ENCODE measurements around the gene LLPH. TPM values are rescaled to one million over a fixed set of nuclear protein-coding genes. Genes with fewer than 3 reads are reported as not detected.
A peak's percentile ranks its signal among the peaks of the same experiment; 100 is the strongest.

The LLPH gene
- total and polyA plus RNA-seq, 2 of the 13 experiments (the other 11 are each of a cell fraction or from before 2014, with no cell fraction given) = 4.2 to 25.6 TPM

DNA sequence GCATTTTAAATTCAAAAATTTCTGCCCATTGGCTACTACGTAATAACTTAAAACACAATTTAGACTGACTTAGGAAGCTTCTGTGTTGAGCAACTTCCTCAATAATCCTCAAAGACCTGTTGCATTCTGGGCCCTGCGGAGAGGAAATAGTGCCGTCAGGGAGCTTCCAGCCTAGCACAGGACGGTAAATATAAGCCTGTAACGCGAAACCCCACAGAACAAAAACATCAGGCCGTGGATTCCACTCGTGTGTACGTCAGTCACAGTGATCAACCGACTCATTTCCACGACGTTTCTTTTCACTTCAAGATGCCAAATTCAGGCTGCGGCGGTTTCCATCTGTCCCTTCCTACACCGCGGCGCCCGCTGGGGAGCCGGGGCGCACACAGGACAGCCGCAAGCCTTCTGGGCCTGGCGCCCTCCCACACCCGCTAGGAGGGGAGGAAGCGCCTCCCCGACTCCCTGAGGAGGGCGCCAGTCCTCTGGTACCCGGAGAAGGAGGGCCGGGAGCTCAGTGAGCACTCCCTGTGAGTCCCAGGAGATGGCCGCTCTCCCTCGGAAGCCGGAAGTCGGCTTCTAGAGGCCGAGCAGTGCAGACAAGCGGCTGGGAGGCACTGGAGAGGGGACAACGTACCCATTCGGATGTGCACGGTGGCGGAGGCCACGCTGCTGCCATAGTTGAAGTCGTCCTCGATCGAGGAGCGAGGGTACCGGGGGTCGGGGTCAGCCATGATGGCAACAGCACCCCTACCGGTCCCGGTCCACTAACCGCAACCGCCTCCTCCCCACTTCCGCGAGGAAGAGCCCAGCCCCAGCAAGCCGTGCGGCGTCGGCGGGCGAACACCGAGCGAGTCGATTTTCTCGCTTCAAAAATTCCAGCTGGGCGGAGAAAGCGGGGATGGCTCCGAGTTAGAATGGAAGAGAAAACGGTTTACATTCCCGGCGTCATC is 38.9 kb upstream of the LLPH start, which contains the start of gene TMBIM4 (continued):
- TF ChIP-seq FOXP1 (IDR thresholded peaks at IDR 0.05) = no peak
- TF ChIP-seq FOXP1 (CRISPR knock-in tag; IDR thresholded peaks at IDR 0.05) = no peak
- TF ChIP-seq HDAC1 (CRISPR knock-in tag; IDR thresholded peaks at IDR 0.05) = peak; percentile 64
- peak; percentile 85 for TF ChIP-seq IRF2 (CRISPR knock-in tag; IDR thresholded peaks at IDR 0.05)
- TF ChIP-seq, protein P1, sequence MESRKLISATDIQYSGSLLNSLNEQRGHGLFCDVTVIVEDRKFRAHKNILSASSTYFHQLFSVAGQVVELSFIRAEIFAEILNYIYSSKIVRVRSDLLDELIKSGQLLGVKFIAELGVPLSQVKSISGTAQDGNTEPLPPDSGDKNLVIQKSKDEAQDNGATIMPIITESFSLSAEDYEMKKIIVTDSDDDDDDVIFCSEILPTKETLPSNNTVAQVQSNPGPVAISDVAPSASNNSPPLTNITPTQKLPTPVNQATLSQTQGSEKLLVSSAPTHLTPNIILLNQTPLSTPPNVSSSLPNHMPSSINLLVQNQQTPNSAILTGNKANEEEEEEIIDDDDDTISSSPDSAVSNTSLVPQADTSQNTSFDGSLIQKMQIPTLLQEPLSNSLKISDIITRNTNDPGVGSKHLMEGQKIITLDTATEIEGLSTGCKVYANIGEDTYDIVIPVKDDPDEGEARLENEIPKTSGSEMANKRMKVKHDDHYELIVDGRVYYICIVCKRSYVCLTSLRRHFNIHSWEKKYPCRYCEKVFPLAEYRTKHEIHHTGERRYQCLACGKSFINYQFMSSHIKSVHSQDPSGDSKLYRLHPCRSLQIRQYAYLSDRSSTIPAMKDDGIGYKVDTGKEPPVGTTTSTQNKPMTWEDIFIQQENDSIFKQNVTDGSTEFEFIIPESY (CRISPR knock-in tag; IDR thresholded peaks at IDR 0.05) = peak; percentile 27; the same call in 1 of the 2 replicates
- TF ChIP-seq ZFP82 (CRISPR knock-in tag; IDR thresholded peaks at IDR 0.05; ENCODE audit: borderline replicate concordance) = no peak; the same call in 1 of the 2 replicates
- TF ChIP-seq, protein P2, sequence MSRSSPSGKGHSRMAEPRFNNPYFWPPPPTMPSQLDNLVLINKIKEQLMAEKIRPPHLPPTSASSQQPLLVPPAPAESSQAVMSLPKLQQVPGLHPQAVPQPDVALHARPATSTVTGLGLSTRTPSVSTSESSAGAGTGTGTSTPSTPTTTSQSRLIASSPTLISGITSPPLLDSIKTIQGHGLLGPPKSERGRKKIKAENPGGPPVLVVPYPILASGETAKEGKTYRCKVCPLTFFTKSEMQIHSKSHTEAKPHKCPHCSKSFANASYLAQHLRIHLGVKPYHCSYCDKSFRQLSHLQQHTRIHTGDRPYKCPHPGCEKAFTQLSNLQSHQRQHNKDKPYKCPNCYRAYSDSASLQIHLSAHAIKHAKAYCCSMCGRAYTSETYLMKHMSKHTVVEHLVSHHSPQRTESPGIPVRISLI (CRISPR knock-in tag; IDR thresholded peaks at IDR 0.05; ENCODE audit: borderline replicate concordance) = peak; percentile 65; the same call in 1 of the 2 replicates
- TF ChIP-seq TARDBP (CRISPR knock-in tag; IDR thresholded peaks at IDR 0.05) = peak; percentile 20
- TF ChIP-seq GABPA (IDR thresholded peaks at IDR 0.05; ENCODE audit: low read depth, low read length) = peak; percentile 61
- peak; percentile 86 for TF ChIP-seq GABPA (CRISPR knock-in tag; IDR thresholded peaks at IDR 0.05; ENCODE audit: low read depth)
- TF ChIP-seq, protein P3, sequence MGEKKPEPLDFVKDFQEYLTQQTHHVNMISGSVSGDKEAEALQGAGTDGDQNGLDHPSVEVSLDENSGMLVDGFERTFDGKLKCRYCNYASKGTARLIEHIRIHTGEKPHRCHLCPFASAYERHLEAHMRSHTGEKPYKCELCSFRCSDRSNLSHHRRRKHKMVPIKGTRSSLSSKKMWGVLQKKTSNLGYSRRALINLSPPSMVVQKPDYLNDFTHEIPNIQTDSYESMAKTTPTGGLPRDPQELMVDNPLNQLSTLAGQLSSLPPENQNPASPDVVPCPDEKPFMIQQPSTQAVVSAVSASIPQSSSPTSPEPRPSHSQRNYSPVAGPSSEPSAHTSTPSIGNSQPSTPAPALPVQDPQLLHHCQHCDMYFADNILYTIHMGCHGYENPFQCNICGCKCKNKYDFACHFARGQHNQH (CRISPR knock-in tag; IDR thresholded peaks at IDR 0.05) = 0 out of 2 replicates have a peak, but pooled peaks have one; percentile 60
- no peak for TF ChIP-seq ZNF816 (CRISPR knock-in tag; IDR thresholded peaks at IDR 0.05; ENCODE audit: borderline replicate concordance)
- no peak for TF ChIP-seq ZFYVE20 (CRISPR knock-in tag; IDR thresholded peaks at IDR 0.05; ENCODE audit: borderline replicate concordance, low read depth)
- TF ChIP-seq ZNF589 (CRISPR knock-in tag; conservative IDR thresholded peaks at IDR 0.05) = no peak
- TF ChIP-seq DNMT1 (CRISPR knock-in tag; IDR thresholded peaks at IDR 0.05) = no peak
- peak; percentile 66; the same call in 1 of the 2 replicates for TF ChIP-seq ARNTL (CRISPR knock-in tag; IDR thresholded peaks at IDR 0.05)
- TF ChIP-seq, protein P4, sequence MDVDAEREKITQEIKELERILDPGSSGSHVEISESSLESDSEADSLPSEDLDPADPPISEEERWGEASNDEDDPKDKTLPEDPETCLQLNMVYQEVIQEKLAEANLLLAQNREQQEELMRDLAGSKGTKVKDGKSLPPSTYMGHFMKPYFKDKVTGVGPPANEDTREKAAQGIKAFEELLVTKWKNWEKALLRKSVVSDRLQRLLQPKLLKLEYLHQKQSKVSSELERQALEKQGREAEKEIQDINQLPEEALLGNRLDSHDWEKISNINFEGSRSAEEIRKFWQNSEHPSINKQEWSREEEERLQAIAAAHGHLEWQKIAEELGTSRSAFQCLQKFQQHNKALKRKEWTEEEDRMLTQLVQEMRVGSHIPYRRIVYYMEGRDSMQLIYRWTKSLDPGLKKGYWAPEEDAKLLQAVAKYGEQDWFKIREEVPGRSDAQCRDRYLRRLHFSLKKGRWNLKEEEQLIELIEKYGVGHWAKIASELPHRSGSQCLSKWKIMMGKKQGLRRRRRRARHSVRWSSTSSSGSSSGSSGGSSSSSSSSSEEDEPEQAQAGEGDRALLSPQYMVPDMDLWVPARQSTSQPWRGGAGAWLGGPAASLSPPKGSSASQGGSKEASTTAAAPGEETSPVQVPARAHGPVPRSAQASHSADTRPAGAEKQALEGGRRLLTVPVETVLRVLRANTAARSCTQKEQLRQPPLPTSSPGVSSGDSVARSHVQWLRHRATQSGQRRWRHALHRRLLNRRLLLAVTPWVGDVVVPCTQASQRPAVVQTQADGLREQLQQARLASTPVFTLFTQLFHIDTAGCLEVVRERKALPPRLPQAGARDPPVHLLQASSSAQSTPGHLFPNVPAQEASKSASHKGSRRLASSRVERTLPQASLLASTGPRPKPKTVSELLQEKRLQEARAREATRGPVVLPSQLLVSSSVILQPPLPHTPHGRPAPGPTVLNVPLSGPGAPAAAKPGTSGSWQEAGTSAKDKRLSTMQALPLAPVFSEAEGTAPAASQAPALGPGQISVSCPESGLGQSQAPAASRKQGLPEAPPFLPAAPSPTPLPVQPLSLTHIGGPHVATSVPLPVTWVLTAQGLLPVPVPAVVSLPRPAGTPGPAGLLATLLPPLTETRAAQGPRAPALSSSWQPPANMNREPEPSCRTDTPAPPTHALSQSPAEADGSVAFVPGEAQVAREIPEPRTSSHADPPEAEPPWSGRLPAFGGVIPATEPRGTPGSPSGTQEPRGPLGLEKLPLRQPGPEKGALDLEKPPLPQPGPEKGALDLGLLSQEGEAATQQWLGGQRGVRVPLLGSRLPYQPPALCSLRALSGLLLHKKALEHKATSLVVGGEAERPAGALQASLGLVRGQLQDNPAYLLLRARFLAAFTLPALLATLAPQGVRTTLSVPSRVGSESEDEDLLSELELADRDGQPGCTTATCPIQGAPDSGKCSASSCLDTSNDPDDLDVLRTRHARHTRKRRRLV (CRISPR knock-in tag; IDR thresholded peaks at IDR 0.05) = no peak
- TF ChIP-seq, protein P5, sequence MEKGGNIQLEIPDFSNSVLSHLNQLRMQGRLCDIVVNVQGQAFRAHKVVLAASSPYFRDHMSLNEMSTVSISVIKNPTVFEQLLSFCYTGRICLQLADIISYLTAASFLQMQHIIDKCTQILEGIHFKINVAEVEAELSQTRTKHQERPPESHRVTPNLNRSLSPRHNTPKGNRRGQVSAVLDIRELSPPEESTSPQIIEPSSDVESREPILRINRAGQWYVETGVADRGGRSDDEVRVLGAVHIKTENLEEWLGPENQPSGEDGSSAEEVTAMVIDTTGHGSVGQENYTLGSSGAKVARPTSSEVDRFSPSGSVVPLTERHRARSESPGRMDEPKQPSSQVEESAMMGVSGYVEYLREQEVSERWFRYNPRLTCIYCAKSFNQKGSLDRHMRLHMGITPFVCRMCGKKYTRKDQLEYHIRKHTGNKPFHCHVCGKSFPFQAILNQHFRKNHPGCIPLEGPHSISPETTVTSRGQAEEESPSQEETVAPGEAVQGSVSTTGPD (CRISPR knock-in tag; IDR thresholded peaks at IDR 0.05) = peak; percentile 53; the same call in 1 of the 2 replicates
